Measurements from ENCODE around the gene GPR39. TPM values are rescaled to one million over a fixed set of nuclear protein-coding genes. Genes with fewer than 3 reads are reported as not detected.

The GPR39 gene
- total and polyA plus RNA-seq, 2 donors (not counting 1 experiment from before 2014, with no cell fraction given), result not detected

- no peak for DNase-seq
- Histone ChIP-seq H3K4me3 (ENCODE audit: control extremely low read depth in 1 of 5, extremely low read depth in 1 of 5, insufficient read depth in 1 of 5, low read depth in 2 of 5, low read length in 4 of 5) (no peak overlapping the region), H2AFZ (ENCODE audit: insufficient read depth, low read depth, low read length, poor library complexity, severe bottlenecking) (no peak overlapping the region), H3K27ac (ENCODE audit: low read length in 2 of 2) (no peak overlapping the region), H3K79me2 (ENCODE audit: control insufficient read depth, insufficient read depth, low read length) (no peaks in the 10 kb centered on the region), H3K27me3 (replicated peaks in 1 of 4; ENCODE audit: control extremely low read depth in 1 of 4, control insufficient read depth in 3 of 4, insufficient read depth in 4 of 4, low read length in 3 of 4) (no peaks in the 10 kb centered on the region), H3K36me3 (replicated peaks in 1 of 2; ENCODE audit: control extremely low read depth in 1 of 2, control insufficient read depth in 1 of 2, extremely low read depth in 1 of 2, insufficient read depth in 2 of 2, low read length in 1 of 2) (no peaks in the 10 kb centered on the region), H3K4me2 (replicated peaks; ENCODE audit: low read depth, low read length, poor library complexity, severe bottlenecking) (no peak overlapping the region), H3K9me3 (ENCODE audit: control extremely low read depth in 1 of 3, control insufficient read depth in 2 of 3, insufficient read depth in 1 of 3, low read length in 2 of 3) (no peaks in the 10 kb centered on the region), H3K4me1 (ENCODE audit: control insufficient read depth in 2 of 2, insufficient read depth in 2 of 2, low read length in 2 of 2) (no peaks in the 10 kb centered on the region), H4K20me1 (ENCODE audit: control insufficient read depth, insufficient read depth, low read length, poor library complexity, severe bottlenecking) (no peaks in the 10 kb centered on the region), H3K9ac (ENCODE audit: low read length) (no peak overlapping the region)
- Mint-ChIP-seq H3K27me3 (peaks cover 3% of the 10 kb centered on the region), H3K4me3 (no peak overlapping the region), H3K9me3 (ENCODE audit: insufficient read depth) (no peaks in the 10 kb centered on the region), H3K4me1 (no peaks in the 10 kb centered on the region), H3K27ac (no peak overlapping the region)
- no CpG with 5 or more reads among the region's 1 CpG for WGBS (ENCODE audit: insufficient coverage)
- no peak for ATAC-seq (ENCODE audit: low read depth)
- intact Hi-C loops (cut with micrococcal nuclease), result no loop called here
- CTCF ChIA-PET, result interaction anchor here (0.7 kb wide), 1 partner anchor 395 kb away, joined by 3 read pairs; no protein-coding TSS in a partner anchor
- TF ChIP-seq, protein P1, sequence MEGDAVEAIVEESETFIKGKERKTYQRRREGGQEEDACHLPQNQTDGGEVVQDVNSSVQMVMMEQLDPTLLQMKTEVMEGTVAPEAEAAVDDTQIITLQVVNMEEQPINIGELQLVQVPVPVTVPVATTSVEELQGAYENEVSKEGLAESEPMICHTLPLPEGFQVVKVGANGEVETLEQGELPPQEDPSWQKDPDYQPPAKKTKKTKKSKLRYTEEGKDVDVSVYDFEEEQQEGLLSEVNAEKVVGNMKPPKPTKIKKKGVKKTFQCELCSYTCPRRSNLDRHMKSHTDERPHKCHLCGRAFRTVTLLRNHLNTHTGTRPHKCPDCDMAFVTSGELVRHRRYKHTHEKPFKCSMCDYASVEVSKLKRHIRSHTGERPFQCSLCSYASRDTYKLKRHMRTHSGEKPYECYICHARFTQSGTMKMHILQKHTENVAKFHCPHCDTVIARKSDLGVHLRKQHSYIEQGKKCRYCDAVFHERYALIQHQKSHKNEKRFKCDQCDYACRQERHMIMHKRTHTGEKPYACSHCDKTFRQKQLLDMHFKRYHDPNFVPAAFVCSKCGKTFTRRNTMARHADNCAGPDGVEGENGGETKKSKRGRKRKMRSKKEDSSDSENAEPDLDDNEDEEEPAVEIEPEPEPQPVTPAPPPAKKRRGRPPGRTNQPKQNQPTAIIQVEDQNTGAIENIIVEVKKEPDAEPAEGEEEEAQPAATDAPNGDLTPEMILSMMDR (IDR thresholded peaks at IDR 0.05), result no peak
- no peak for TF ChIP-seq EZH2 (IDR thresholded peaks at IDR 0.05; ENCODE audit: borderline replicate concordance, insufficient read depth, low read depth, low read length, poor library complexity, severe bottlenecking)
- POLR2A ChIA-PET, result no interaction called here
Observed at GRCh38 chr2:132692816-132693215, 276.2 kb downstream of the GPR39 start.

Small RNA genes within 50 kb of the gene (small RNA-seq; reads per million reads assigned to genes)
- gene RNU6-175P (ENCODE audit: insufficient read length, low read depth, low replicate concordance), result not detected

Data from B cell (primary cell).